OCI-LY7 (cell line): ENCODE measurements around the gene TCAF1.

Experiments
- EZH2phosphoT487 ChIP-seq: fragments of 200-600 bp; sonication (generic); IDR thresholded peaks from 2 replicates; pipeline ENCODE4 v1.6.1; 2018; ENCODE audit warnings: low read depth, borderline replicate concordance, mild to moderate bottlenecking, mixed run types, antibody characterized with exemption, low read length, moderate library complexity, mixed read lengths
- TF ChIP-seq, protein P1 (sequence below): fragments of 200-600 bp; sonication (generic); conservative IDR thresholded peaks from 2 replicates; pipeline ENCODE4 v1.5.1; 2014; ENCODE audit warnings: mild to moderate bottlenecking, antibody characterized with exemption, low read length, moderate library complexity, mixed read lengths

DNA sequence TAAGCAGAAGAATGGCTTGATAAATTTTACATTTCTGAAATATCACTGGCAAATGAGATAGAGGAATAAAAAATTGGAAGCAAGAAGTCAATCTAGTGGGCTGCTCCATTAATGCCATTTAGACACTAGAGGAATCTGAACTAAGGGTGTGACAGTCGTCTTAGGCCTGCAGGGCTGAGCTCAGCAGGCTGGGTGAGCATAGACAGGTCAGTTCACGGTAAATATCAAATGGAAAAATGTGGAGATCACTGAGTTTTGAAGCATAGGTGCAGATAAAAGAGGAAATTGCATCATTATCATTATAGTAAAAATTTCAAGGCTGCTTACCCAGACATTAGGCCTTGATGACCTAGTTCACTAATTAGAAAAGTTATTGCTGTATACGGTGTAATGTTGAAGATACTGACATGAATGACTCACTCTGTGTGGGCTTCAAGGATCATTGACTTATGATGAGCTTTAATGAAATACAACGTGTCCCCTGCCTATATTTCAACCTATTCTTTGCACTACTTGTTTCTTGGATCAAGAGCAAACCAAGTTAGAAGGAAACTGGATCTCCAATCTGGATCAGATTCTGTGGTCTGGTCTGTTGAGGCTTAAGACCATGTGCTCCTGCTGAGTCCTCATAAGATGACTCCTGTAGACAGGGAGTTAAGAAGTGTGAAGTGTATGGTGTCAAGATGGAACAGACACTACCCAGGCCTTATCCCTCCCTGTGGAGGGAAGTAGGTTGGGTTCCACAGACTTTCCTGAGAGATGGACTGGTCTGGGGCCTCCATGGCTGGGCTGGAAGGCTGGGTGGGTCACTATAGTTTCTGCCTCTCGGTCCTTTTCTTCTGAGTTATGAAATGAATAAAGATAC lies 36.6 kb upstream of the TCAF1 start:
- TF ChIP-seq, protein P1, sequence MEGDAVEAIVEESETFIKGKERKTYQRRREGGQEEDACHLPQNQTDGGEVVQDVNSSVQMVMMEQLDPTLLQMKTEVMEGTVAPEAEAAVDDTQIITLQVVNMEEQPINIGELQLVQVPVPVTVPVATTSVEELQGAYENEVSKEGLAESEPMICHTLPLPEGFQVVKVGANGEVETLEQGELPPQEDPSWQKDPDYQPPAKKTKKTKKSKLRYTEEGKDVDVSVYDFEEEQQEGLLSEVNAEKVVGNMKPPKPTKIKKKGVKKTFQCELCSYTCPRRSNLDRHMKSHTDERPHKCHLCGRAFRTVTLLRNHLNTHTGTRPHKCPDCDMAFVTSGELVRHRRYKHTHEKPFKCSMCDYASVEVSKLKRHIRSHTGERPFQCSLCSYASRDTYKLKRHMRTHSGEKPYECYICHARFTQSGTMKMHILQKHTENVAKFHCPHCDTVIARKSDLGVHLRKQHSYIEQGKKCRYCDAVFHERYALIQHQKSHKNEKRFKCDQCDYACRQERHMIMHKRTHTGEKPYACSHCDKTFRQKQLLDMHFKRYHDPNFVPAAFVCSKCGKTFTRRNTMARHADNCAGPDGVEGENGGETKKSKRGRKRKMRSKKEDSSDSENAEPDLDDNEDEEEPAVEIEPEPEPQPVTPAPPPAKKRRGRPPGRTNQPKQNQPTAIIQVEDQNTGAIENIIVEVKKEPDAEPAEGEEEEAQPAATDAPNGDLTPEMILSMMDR: no peak
- TF ChIP-seq EZH2phosphoT487: no peak
